A673 (cell line): Measurements from ENCODE around the gene SEPHS2. TPM values are rescaled to one million over a fixed set of nuclear protein-coding genes. Genes with fewer than 3 reads are reported as not detected.
A peak's percentile ranks its signal among the peaks of the same experiment; 100 is the strongest.

Experiments
- BruUV-seq: library from RNA; stranded (reverse); fragments of 400-500 nt; replicated peaks from 2 replicates; lab custom pipeline; 2021; lab: Mats Ljungman, UMichigan
- CTCF ChIA-PET: fragments of 300-600 bp; sonication (Branson Sonifier 250); formaldehyde crosslinking; loops from one replicate; lab custom pipeline; 2022; ENCODE audit warnings: antibody characterized with exemption; lab: Charles Lee
- POLR2A ChIA-PET: fragments of 300-600 bp; sonication (Branson Sonifier 250); formaldehyde crosslinking; loops from one replicate; lab custom pipeline; 2022; ENCODE audit warnings: antibody characterized with exemption; ENCODE audit not compliant: low non-redundant PET; lab: Charles Lee
- DNase-seq: peaks from one replicate; pipeline ENCODE4 v3.0.0-alpha.2; 2015; ENCODE audit warnings: low spot score
- H3K27ac ChIP-seq: fragments of 200-600 bp; sonication (generic); 2 replicates; pipeline ENCODE4 v1.5.1; 2016; ENCODE audit warnings: mixed run types, low read depth, mild to moderate bottlenecking, mixed read lengths, antibody characterized with exemption, low read length; ENCODE audit not compliant: poor library complexity, severe bottlenecking
- H3K27me3 ChIP-seq: fragments of 200-600 bp; sonication (generic); replicated peaks from 2 replicates; pipeline ENCODE4 v1.6.1; 2017; ENCODE audit warnings: mixed run types, low read depth, mild to moderate bottlenecking, mixed read lengths, antibody characterized with exemption, low read length; ENCODE audit not compliant: insufficient read depth, poor library complexity
- H3K36me3 ChIP-seq: fragments of 200-600 bp; sonication (generic); 2 replicates; pipeline ENCODE4 v1.6.1; 2016; ENCODE audit warnings: mixed run types, mild to moderate bottlenecking, mixed read lengths, antibody characterized with exemption, low read length; ENCODE audit not compliant: insufficient read depth, poor library complexity, severe bottlenecking
- H3K4me1 ChIP-seq: fragments of 200-600 bp; sonication (generic); 2 replicates; pipeline ENCODE4 v1.6.1; 2017; ENCODE audit warnings: mixed run types, mild to moderate bottlenecking, mixed read lengths, antibody characterized with exemption, low read length; ENCODE audit not compliant: insufficient read depth, poor library complexity, severe bottlenecking
- H3K4me3 ChIP-seq: fragments of 200-600 bp; sonication (generic); 2 replicates; pipeline ENCODE4 v1.5.1; 2016; ENCODE audit warnings: low read depth, mixed run types, mild to moderate bottlenecking, mixed read lengths, low read length; ENCODE audit not compliant: poor library complexity, severe bottlenecking
- H3K9me3 ChIP-seq: fragments of 200-600 bp; sonication (generic); 2 replicates; pipeline ENCODE4 v1.6.1; 2016; ENCODE audit warnings: mixed run types, low read depth, mild to moderate bottlenecking, mixed read lengths, antibody characterized with exemption, low read length; ENCODE audit not compliant: poor library complexity, severe bottlenecking
- CTCF ChIP-seq: fragments of 300-800, 200-600 bp; sonication (generic); conservative IDR thresholded peaks from 2 replicates; pipeline ENCODE4 v1.5.1; 2017; ENCODE audit warnings: low read depth, mild to moderate bottlenecking, antibody characterized with exemption, low read length, moderate library complexity, mixed read lengths
- EZH2 ChIP-seq: fragments of 200-600 bp; sonication (generic); IDR thresholded peaks from 2 replicates; pipeline ENCODE4 v1.6.1; 2017; ENCODE audit warnings: borderline replicate concordance, low read depth, mild to moderate bottlenecking, mixed read lengths, antibody characterized with exemption, low read length; ENCODE audit not compliant: poor library complexity, severe bottlenecking
- intact Hi-C: fragments of 100-400 bp; cut with micrococcal nuclease; formaldehyde crosslinking; loops from one replicate; pipeline ENCODE4 v1.10.0; 2022; ENCODE audit not compliant: unreplicated experiment
- total RNA-seq: library from RNA; stranded (reverse); gene quantifications from 2 replicates; pipeline ENCODE4 v1.2.3, GENCODE V29; 2021

SEPHS2 gene
- total RNA-seq, 1 experiment from 2014 or later, result 54.2 TPM

- CTCF ChIA-PET, result interaction anchor here (0.5 to 1.4 kb wide), 9 partner anchors 8 to 276 kb away, joined by 3 to 18 read pairs (median 5); partner anchors contain the start of gene DCTPP1
- Histone ChIP-seq H3K4me1 (peaks cover 4% of the 10 kb centered on the region), H3K27me3 (no peaks in the 10 kb centered on the region), H3K4me3 (peak overlapping the region; percentile 53), H3K9me3 (no peaks in the 10 kb centered on the region), H3K36me3 (peaks cover 31% of the 10 kb centered on the region), H3K27ac (peak overlapping the region; percentile 70)
- POLR2A ChIA-PET, result interaction anchor here (0.6 to 0.8 kb wide), 5 partner anchors 9 to 245 kb away, joined by 3 to 9 read pairs (median 3); no protein-coding TSS in a partner anchor
- TF ChIP-seq CTCF (no peak; the same call in 1 of the 2 replicates), EZH2 (no peak)
- BruUV-seq, result no TSS peak
- peak; percentile 96 for DNase-seq
- intact Hi-C loops, result no loop called here
Measured at GRCh38 chr16:30417529-30418349, 27.9 kb downstream of the SEPHS2 start.

- POLR2A ChIA-PET, result interaction anchor here (0.6 kb wide), 1 partner anchor 246 kb away, joined by 3 read pairs; no protein-coding TSS in a partner anchor
- H3K27ac ChIP-seq, result peak overlapping the region; percentile 70
- H3K4me1 ChIP-seq, result peaks cover 4% of the 10 kb centered on the region
- H3K9me3 ChIP-seq, result no peaks in the 10 kb centered on the region
- H3K36me3 ChIP-seq, result peaks cover 26% of the 10 kb centered on the region
- DNase-seq, result no peak
- no TSS peak for BruUV-seq
- TF ChIP-seq CTCF (no peak), EZH2 (no peak)
- CTCF ChIA-PET, result interaction anchor here (0.6 to 1.4 kb wide), 7 partner anchors 7 to 277 kb away, joined by 3 to 18 read pairs (median 6); partner anchors contain the start of gene DCTPP1
- intact Hi-C loops, result no loop called here
- peak overlapping the region; percentile 53 for H3K4me3 ChIP-seq
- no peaks in the 10 kb centered on the region for H3K27me3 ChIP-seq
Measured at GRCh38 chr16:30416624-30417528, 28.8 kb downstream of the SEPHS2 start.

GRCh38 chr16:30416047-30416603, 29.5 kb downstream of the SEPHS2 start:
- Histone ChIP-seq H3K36me3 (peaks cover 30% of the 10 kb centered on the region), H3K4me3 (no peak overlapping the region), H3K9me3 (no peaks in the 10 kb centered on the region), H3K27me3 (no peaks in the 10 kb centered on the region), H3K27ac (no peak overlapping the region), H3K4me1 (peaks cover 4% of the 10 kb centered on the region)
- no peak for TF ChIP-seq EZH2
- TF ChIP-seq CTCF, result no peak
- ChIA-PET CTCF (interaction anchor here (0.7 kb wide), 1 partner anchor 8 kb away, joined by 12 read pairs; no protein-coding TSS in a partner anchor), POLR2A (no interaction called here)
- BruUV-seq, result no TSS peak
- intact Hi-C loops, result no loop called here
- no peak for DNase-seq
